ENCODE data around the gene GRIK3.

GRIK3 gene

DNA sequence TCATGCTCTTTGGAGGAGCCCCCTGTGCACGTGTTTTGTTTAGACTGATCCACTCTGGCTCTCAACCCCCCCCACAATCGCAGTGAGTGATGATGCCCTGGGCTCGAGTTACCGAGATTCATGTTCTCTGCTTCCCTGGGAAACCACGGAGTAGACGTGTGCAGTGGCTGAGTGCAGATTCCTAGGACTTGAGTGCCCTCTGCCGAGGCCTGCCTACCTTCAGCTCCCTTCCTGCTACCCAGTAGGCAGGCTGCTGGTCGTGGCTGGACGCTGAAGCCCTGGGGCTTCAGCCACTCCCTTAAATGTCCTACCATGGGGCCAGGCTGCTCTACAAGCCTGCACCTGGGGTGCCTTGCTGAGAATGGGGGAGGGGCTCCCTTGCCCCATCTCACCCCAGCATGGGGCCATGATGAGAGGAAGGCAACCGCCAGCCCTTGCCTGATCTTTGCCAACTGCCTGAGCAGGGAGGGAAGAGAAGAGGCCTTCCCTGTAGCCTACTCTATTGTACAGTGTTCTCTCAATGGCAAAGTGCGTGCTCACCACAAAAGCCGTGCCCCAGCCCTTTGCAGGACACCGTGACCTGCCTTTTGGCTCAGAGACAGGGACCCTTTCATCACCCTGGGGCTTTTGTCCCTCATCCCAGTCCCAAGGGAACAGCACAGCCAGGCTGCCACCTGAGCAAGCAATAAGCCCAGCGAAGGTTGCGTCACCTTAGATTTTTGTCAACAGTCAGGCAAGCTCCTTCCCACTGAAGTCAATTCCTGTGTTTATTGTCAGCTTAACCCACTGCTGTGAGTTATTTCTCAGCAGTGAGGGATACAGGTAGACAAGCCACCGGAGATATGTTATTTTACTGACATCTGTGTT is 4.1 kb upstream of the GRIK3 start:
- TF ChIP-seq, protein P1, sequence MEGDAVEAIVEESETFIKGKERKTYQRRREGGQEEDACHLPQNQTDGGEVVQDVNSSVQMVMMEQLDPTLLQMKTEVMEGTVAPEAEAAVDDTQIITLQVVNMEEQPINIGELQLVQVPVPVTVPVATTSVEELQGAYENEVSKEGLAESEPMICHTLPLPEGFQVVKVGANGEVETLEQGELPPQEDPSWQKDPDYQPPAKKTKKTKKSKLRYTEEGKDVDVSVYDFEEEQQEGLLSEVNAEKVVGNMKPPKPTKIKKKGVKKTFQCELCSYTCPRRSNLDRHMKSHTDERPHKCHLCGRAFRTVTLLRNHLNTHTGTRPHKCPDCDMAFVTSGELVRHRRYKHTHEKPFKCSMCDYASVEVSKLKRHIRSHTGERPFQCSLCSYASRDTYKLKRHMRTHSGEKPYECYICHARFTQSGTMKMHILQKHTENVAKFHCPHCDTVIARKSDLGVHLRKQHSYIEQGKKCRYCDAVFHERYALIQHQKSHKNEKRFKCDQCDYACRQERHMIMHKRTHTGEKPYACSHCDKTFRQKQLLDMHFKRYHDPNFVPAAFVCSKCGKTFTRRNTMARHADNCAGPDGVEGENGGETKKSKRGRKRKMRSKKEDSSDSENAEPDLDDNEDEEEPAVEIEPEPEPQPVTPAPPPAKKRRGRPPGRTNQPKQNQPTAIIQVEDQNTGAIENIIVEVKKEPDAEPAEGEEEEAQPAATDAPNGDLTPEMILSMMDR (IDR thresholded peaks at IDR 0.05; ENCODE audit: insufficient read depth, missing control alignments) = peak; percentile 89
- FAIRE-seq (no peak), DNase-seq (ENCODE audit: insufficient read length, low spot score) (no peak)

DNA sequence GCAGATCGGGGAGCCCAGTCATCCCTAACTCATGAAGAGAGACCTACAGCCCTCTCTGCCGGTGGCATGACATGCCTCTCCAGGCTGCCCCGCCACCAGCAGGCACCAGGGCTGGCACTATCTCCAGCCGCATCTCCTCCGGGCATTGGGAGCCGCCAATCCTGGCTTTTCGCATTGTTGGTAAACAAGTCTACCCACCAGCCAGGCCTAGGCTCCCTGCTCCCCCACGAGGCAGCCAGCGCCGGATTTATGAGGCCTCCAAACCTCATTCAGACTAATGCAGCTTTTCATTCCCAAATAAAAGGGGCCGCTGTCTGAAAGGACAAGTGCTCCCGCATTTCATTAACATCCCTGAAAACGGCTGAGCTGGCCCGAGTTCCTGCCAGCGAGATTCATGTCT is 3.4 kb upstream of the GRIK3 start:
- TF ChIP-seq, protein P1 (IDR thresholded peaks at IDR 0.05; ENCODE audit: insufficient read depth, missing control alignments) = no peak
- FAIRE-seq (no peak), DNase-seq (ENCODE audit: insufficient read length, low spot score) (no peak)

DNA sequence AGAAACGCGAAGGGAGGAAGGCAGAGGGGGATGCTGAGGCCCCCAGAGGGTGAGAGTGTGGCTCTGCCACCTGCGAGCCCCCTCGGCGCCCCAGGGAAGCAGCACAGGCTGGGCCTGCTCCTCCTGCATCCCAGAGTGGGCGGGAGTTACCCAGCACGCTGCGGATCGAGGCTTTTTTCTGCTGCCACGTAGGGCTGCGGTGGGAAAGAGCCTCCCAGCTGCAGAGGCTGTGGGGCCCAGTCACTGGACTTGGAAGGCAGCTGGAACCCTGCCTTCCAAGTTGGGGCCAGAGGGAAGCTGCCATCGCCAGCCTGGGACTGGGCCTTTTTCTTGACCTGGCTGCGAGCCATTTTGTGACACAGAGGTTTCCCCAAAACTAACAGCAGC is 2.3 kb upstream of the GRIK3 start:
- TF ChIP-seq, protein P1 (IDR thresholded peaks at IDR 0.05; ENCODE audit: insufficient read depth, missing control alignments) = no peak
- DNase-seq (ENCODE audit: insufficient read length, low spot score) (no peak), FAIRE-seq (no peak)

DNA sequence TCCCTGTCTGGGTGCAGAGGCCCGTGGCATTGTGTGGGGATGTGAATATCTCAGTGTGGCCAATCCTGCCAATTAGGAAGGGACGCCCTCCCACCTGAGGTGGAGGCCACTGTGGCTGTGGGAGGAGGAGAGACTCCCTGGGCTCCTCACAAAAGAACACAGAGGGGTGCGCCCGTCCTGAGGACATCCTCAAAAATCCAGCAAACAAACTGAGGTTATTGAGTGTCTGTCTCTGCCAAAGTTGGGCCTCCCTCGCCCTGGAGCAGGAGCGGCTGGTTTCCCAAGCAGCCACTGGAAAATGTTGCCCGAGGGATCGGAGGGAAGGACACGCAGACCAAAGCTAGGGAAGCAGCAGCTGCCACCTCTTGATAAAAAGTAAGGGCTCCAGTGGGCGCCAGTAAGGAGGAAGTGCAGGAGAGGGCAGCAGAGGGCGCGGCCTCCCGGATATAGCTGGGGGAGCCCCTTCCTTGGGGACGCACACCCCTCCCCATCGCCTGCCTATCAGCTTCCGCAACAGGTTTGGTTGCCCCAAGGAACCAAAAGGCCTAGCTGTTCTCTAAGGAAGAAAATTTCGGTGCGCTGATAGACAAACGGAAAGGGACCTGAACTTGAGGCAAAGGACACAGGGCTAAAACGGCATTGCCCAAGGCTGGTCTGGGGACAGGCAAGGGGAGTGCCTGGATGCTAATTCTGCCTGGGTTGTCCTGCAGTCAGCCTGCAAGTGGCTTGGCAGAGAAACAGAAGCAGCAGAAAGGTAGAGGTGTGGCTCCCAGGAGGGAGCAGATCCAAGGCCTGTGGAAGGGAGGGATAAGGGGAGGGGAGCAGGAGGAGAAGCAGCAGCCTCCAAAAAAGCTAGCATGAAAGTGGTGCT is 1.7 kb upstream of the GRIK3 start:
- DNase-seq (ENCODE audit: insufficient read length, low spot score) (no peak), FAIRE-seq (no peak)
- TF ChIP-seq, protein P1 (IDR thresholded peaks at IDR 0.05; ENCODE audit: insufficient read depth, missing control alignments) = peak; percentile 6

DNA sequence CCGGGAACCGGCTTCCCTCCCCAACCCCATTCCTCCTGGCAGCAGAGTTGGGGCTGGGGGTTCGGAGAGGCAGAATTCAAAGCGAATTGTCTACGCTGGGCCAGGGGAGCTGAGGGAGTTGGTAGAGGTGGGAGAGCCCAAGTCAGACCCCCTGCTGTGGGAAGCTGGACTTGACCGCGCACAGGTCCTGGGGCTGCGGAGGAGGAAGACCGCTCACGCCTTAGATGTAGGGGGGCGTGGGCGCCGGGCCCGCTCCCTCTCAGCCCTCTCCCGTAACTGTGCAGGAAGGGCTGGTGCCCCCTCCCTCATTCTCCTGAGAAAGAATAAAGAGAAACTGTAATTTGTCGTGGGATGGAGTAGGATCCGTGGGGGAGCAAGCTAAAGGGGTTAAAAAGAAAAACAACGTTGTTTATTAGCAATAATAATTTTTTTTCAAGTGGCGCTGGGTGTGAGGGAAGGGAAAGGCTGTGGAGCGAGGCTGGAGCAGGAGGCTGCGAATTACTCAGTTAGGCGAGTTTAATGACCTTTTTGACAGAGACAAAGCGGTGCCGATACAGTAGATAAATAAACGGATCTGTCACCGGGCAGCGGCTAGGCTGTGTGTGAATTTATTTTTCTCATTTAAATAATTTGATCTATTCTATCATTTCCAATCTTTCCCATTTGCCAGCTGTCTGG is 838 bp upstream of the GRIK3 start:
- FAIRE-seq (no peak), DNase-seq (ENCODE audit: insufficient read length, low spot score) (no peak)
- TF ChIP-seq, protein P1 (IDR thresholded peaks at IDR 0.05; ENCODE audit: insufficient read depth, missing control alignments) = no peak

DNA sequence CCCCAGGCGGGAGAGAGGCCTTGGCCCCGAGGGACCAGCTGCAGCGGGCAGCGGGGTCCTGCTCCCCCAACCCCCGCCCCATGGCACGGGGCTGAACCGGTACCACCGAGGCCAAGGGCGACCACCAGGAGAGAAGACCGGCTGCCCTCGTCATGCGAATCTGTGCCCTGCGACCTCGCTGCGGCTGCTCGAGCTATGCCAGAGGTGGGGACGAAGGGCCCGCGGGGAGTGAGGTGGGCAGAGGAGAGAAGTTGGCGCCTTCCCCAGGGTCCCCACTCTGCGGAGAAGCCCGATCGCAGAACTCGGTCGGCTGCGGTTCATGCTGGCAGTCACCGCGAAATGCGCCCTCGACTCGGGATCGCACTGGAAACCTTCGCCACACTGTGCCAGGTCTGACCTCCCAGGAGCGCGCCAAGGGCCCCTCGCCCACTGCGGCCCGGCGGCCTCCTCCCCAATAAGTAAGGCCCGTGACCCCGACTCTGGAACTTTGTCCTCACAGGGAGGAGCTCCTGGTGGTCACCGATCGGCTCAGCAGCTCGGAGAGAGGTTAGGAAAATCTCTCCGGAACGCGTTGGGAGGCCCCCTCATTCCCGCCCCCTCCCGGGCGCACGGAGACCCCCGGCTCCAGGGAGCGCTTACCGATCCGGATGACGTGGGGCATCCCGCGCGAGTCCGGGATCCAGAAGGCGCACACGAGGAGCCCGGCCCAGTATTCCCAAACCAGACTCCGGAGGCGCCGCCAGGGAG is 787 bp downstream of the GRIK3 start:
- TF ChIP-seq, protein P1 (IDR thresholded peaks at IDR 0.05; ENCODE audit: insufficient read depth, missing control alignments) = no peak
- DNase-seq (ENCODE audit: insufficient read length, low spot score) = no peak
- no peak for FAIRE-seq
